Medulla oblongata (tissue), 1 donor: Measurements from ENCODE around the gene MYL4.

Source experiments
- DNase-seq: peaks from one replicate; pipeline ENCODE4 v3.0.0-alpha.2; 2015; ENCODE audit errors: extremely low spot score

The MYL4 gene

GRCh38 chr17:47273245-47273644 is 64.1 kb downstream of the MYL4 start:
- no peak for DNase-seq
